GM12878 (cell line): ENCODE results near the gene PAK5. TPM values are rescaled to one million over a fixed set of nuclear protein-coding genes. Genes with fewer than 3 reads are reported as not detected.

Experiments
- ATAC-seq: fragments of 200-7000 bp; cut with Tn5 transposase; 3 replicates; pipeline ENCODE4 v1.9.1; 2020; ENCODE audit warnings: mild to moderate bottlenecking, moderate library complexity
- BruUV-seq: library from RNA; stranded (reverse); fragments of 400-500 nt; replicated peaks from 2 replicates; lab custom pipeline; 2021; lab: Mats Ljungman, UMichigan
- CTCF ChIA-PET: fragments of 300-600 bp; sonication (Branson Sonifier 250); formaldehyde crosslinking; extraction: SDS; loops from one replicate; lab custom pipeline; 2021; ENCODE audit warnings: inconsistent platforms; lab: Yijun Ruan, JAX
- POLR2A ChIA-PET: fragments of 350-600 bp; formaldehyde crosslinking; extraction: SDS; loops from one replicate; lab custom pipeline; 2021; ENCODE audit warnings: inconsistent platforms; lab: Charles Lee
- RAD21 ChIA-PET: fragments of 300-600 bp; sonication (Branson Sonifier 250); formaldehyde crosslinking; loops from one replicate; lab custom pipeline; 2023; ENCODE audit warnings: antibody characterized with exemption; ENCODE audit not compliant: unreplicated experiment; lab: Charles Lee
- SMC1A ChIA-PET: fragments of 300-600 bp; sonication (Branson Sonifier 250); formaldehyde crosslinking; loops from one replicate; lab custom pipeline; 2023; ENCODE audit not compliant: unreplicated experiment, uncharacterized antibody; lab: Charles Lee
- DNase-seq: peaks from one replicate; pipeline ENCODE4 v3.0.0-alpha.2; 2011; ENCODE audit warnings: low read depth, low spot score
- FAIRE-seq: peaks from 3 replicates; lab custom pipeline; 2011; peaks lifted over from hg19 to GRCh38; lab: Jason Lieb, UNC
- H2AFZ ChIP-seq: 2 replicates; pipeline ENCODE4 v1.6.0; 2011; ENCODE audit warnings: low read depth, low read length, control low read depth; ENCODE audit not compliant: control insufficient read depth
- H3K27ac ChIP-seq: 2 replicates; pipeline ENCODE4 v1.5.1; 2011; ENCODE audit warnings: control low read depth; ENCODE audit not compliant: control insufficient read depth, insufficient read depth
- H3K27me3 ChIP-seq, 2 experiments: replicated peaks in 1 of 2; 2 replicates each; pipeline versions ENCODE4 v1.6.0 to v1.6.1; 2011; ENCODE audit warnings: low read length in 1 of 2; ENCODE audit not compliant: control insufficient read depth in 2 of 2, insufficient read depth in 2 of 2
- H3K36me3 ChIP-seq, 2 experiments: 2 replicates each; pipeline ENCODE4 v1.5.1; 2011; ENCODE audit warnings: low read length in 1 of 2; ENCODE audit not compliant: control insufficient read depth in 2 of 2, insufficient read depth in 2 of 2
- H3K4me1 ChIP-seq: 2 replicates; pipeline ENCODE4 v1.6.1; 2011; ENCODE audit warnings: mild to moderate bottlenecking, low read length, moderate library complexity, mixed read lengths; ENCODE audit not compliant: control insufficient read depth, insufficient read depth
- H3K4me2 ChIP-seq: 2 replicates; pipeline ENCODE4 v1.6.0; 2011; ENCODE audit warnings: control low read depth; ENCODE audit not compliant: control insufficient read depth, insufficient read depth
- H3K4me3 ChIP-seq: fragments of 200-600 bp; sonication (generic); 2 replicates; pipeline ENCODE4 v1.5.1; 2016
- H3K79me2 ChIP-seq: 2 replicates; pipeline ENCODE4 v1.6.0; 2011; ENCODE audit warnings: low read length; ENCODE audit not compliant: control insufficient read depth, insufficient read depth
- H3K9ac ChIP-seq: 2 replicates; pipeline ENCODE4 v1.8.0; 2011; ENCODE audit warnings: low read length, control low read depth, mixed read lengths; ENCODE audit not compliant: control insufficient read depth, insufficient read depth
- H3K9me3 ChIP-seq: replicated peaks from 3 replicates; pipeline ENCODE4 v1.5.1; 2011; ENCODE audit warnings: mild to moderate bottlenecking, low read length; ENCODE audit not compliant: control insufficient read depth, insufficient read depth
- H4K20me1 ChIP-seq: 2 replicates; pipeline ENCODE4 v1.6.0; 2011; ENCODE audit not compliant: control insufficient read depth, insufficient read depth
- CBX5 ChIP-seq: sonication (generic); IDR thresholded peaks from 2 replicates; pipeline ENCODE4 v1.6.1; 2016; ENCODE audit warnings: low read depth, moderate library complexity, mild to moderate bottlenecking, inconsistent platforms
- ETV6 ChIP-seq, 2 experiments: fragments of 450-650 bp in 1 of 2; IDR thresholded peaks in 1 of 2; conservative IDR thresholded peaks in 1 of 2; 2 replicates each; pipeline ENCODE4 v1.6.1; 2014; ENCODE audit warnings: antibody characterized with exemption in 1 of 2, borderline replicate concordance in 1 of 2, low read depth in 1 of 2, mild to moderate bottlenecking in 1 of 2, moderate library complexity in 1 of 2
- FOXK2 ChIP-seq: fragments of 450-650 bp; IDR thresholded peaks from 2 replicates; pipeline ENCODE4 v1.6.1; 2017; ENCODE audit warnings: mild to moderate bottlenecking, moderate library complexity
- MEF2B ChIP-seq: fragments of 450-650 bp; IDR thresholded peaks from 2 replicates; pipeline ENCODE4 v1.6.1; 2018; ENCODE audit warnings: mild to moderate bottlenecking, moderate library complexity; ENCODE audit not compliant: partially characterized antibody, poor library complexity, severe bottlenecking
- MLLT1 ChIP-seq: fragments of 450-650 bp; IDR thresholded peaks from 2 replicates; pipeline ENCODE4 v1.6.1; 2016; ENCODE audit warnings: mild to moderate bottlenecking
- NR2C2 ChIP-seq: IDR thresholded peaks from 2 replicates; pipeline ENCODE4 v1.6.1; 2011; ENCODE audit warnings: borderline replicate concordance, low read depth; ENCODE audit not compliant: control insufficient read depth, insufficient read length
- RB1 ChIP-seq: fragments of 450-650 bp; formaldehyde crosslinking; IDR thresholded peaks from 2 replicates; pipeline ENCODE4 v1.6.1; 2017; ENCODE audit warnings: mild to moderate bottlenecking, borderline replicate concordance
- SMARCA5 ChIP-seq: fragments of 450-650 bp; IDR thresholded peaks from 2 replicates; pipeline ENCODE4 v1.6.1; 2017; ENCODE audit warnings: mild to moderate bottlenecking
- SREBF1 ChIP-seq: IDR thresholded peaks from 2 replicates; pipeline ENCODE4 v1.6.1; 2012; ENCODE audit warnings: mild to moderate bottlenecking, low read length
- SREBF2 ChIP-seq: IDR thresholded peaks from 2 replicates; pipeline ENCODE4 v1.6.1; 2012; ENCODE audit warnings: mild to moderate bottlenecking, low read length
- TCF12 ChIP-seq: IDR thresholded peaks from 2 replicates; pipeline ENCODE4 v1.6.1; 2011; ENCODE audit warnings: low read depth, mild to moderate bottlenecking, low read length
- YBX1 ChIP-seq: fragments of 450-650 bp; IDR thresholded peaks from 2 replicates; pipeline ENCODE4 v1.6.1; 2016; ENCODE audit warnings: antibody characterized with exemption
- WGBS: methylation state at CpG from one replicate; pipeline ENCODE4 v1.1.6; 2016; ENCODE audit warnings: low lambda C conversion rate; ENCODE audit not compliant: insufficient replicate concordance, insufficient coverage; ENCODE audit errors: missing lambda C conversion rate; 5-methylcytosine and 5-hydroxymethylcytosine counted together
- in situ Hi-C: fragments of 300-500 bp; cut with MboI; formaldehyde crosslinking; loops from 9 replicates; pipeline ENCODE4 v1.14.3; 2018; ENCODE audit warnings: mixed read lengths
- intact Hi-C: fragments of 100-400 bp; cut with micrococcal nuclease; formaldehyde crosslinking; loops from one replicate; pipeline ENCODE4 v1.14.2; 2022; ENCODE audit not compliant: unreplicated experiment
- polyA plus RNA-seq, 11 experiments: library from polyadenylated mRNA; depleted of rRNA in 4 of 11; unstranded in 6 of 11; stranded (reverse) in 5 of 11; fragments of >200 nt; fragmentation: Nextera tagmentation in 4 of 11; fragmentation: Illumina TruSeq in 1 of 11; extraction: Ambion mirVana in 4 of 11; extraction: Trizol in 1 of 11; gene quantifications; 1 replicate in 1 of 11; 2 replicates in 10 of 11; pipeline versions ENCODE4 v1.2.1 to v1.2.3, GENCODE V29; 2011 to 2016; ENCODE audit warnings: inconsistent platforms in 2 of 11, missing spikeins in 2 of 11, low read depth in 1 of 11
- total RNA-seq, 4 experiments: library from RNA; depleted of rRNA in 3 of 4; stranded (reverse); fragments of >200 nt in 3 of 4; fragmentation: Illumina TruSeq in 1 of 4; extraction: Trizol in 1 of 4; gene quantifications; 2 replicates each; pipeline versions ENCODE4 v1.2.1 to v1.2.3, GENCODE V29; 2013 to 2021
- TF ChIP-seq, protein P1 (sequence below), 3 experiments: IDR thresholded peaks in 2 of 3; conservative IDR thresholded peaks in 1 of 3; 2 replicates each; pipeline ENCODE4 v1.5.1; 2011; ENCODE audit warnings: low read depth in 3 of 3, low read length in 3 of 3, mild to moderate bottlenecking in 3 of 3, control low read depth in 2 of 3, moderate library complexity in 2 of 3, inconsistent platforms in 1 of 3, mixed read lengths in 1 of 3; ENCODE audit not compliant: control insufficient read depth in 2 of 3, insufficient read depth in 1 of 3; ENCODE audit errors: extremely low read depth in 1 of 3

PAK5 gene
- total and polyA plus RNA-seq, 10 of the 15 experiments (the other 5 are each of a cell fraction or from before 2014, with no cell fraction given), result not detected

- WGBS, result 7% methylated on average over 9 of the region's 9 CpGs
- intact Hi-C loops (no loop called here), in situ Hi-C loops (no loop called here)
- RAD21 ChIA-PET, result no interaction called here
- Histone ChIP-seq H3K4me2 (no peak overlapping the region), H3K27ac (no peak overlapping the region), H3K4me1 (peaks cover 32% of the 10 kb centered on the region), H4K20me1 (no peaks in the 10 kb centered on the region), H3K27me3 (peaks cover 0 to 15% of the 10 kb centered on the region in 2 experiments; a peak in 3 of 4 replicates), H3K79me2 (no peaks in the 10 kb centered on the region; the same call in 1 of the 2 replicates), H3K36me3 (no peaks in the 10 kb centered on the region), H3K4me3 (no peak overlapping the region), H2AFZ (no peak overlapping the region), H3K9me3 (no peaks in the 10 kb centered on the region; the same call in 2 of the 3 replicates), H3K9ac (no peak overlapping the region)
- SMC1A ChIA-PET, result no interaction called here
- ATAC-seq (no peak), DNase-seq (no peak), FAIRE-seq (peak; percentile 35)
- BruUV-seq, result no TSS peak
- POLR2A ChIA-PET, result no interaction called here
- CTCF ChIA-PET, result interaction anchor here (0.6 kb wide), 1 partner anchor 579 kb away, joined by 3 read pairs; no protein-coding TSS in a partner anchor
- no peak for TF ChIP-seq SREBF2
- TF ChIP-seq, protein P1, sequence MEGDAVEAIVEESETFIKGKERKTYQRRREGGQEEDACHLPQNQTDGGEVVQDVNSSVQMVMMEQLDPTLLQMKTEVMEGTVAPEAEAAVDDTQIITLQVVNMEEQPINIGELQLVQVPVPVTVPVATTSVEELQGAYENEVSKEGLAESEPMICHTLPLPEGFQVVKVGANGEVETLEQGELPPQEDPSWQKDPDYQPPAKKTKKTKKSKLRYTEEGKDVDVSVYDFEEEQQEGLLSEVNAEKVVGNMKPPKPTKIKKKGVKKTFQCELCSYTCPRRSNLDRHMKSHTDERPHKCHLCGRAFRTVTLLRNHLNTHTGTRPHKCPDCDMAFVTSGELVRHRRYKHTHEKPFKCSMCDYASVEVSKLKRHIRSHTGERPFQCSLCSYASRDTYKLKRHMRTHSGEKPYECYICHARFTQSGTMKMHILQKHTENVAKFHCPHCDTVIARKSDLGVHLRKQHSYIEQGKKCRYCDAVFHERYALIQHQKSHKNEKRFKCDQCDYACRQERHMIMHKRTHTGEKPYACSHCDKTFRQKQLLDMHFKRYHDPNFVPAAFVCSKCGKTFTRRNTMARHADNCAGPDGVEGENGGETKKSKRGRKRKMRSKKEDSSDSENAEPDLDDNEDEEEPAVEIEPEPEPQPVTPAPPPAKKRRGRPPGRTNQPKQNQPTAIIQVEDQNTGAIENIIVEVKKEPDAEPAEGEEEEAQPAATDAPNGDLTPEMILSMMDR (IDR thresholded peaks at IDR 0.05 in 2 of 3, conservative IDR thresholded peaks at IDR 0.05 in 1 of 3; ENCODE audit: control insufficient read depth in 2 of 3, extremely low read depth in 1 of 3, insufficient read depth in 1 of 3, low read depth in 3 of 3, low read length in 3 of 3), result peak in 2 of 3 experiments; percentile 3 to 26; a peak in 1 of 6 replicates
These were observed 335.2 kb downstream of the PAK5 start for GRCh38 chr20:9503526-9504245.

DNA sequence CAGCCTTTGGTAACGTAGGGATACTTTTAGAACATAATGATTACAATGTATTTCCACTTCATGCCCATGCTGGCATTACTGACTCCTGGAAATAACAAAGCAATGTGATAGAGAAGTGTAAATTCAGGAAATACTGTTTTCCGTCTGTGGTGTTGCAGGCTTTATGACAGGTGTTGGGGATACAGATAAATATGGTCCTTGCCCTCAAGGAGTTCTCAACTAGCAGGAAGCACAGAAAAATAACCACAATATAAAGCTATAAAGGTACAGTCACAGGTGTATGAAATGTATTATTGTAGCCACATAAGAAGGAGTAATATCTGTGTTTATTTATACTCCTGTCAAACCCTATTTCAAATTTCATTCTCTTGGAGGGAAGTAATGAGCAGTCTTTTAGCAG is 337.4 kb downstream of the PAK5 start:
- H3K79me2 ChIP-seq, result no peaks in the 10 kb centered on the region
- WGBS, result 39% methylated on average over 2 of the region's 2 CpGs
- ATAC-seq, result no peak
- RAD21 ChIA-PET, result no interaction called here
- no peak for DNase-seq
- peaks cover 12% of the 10 kb centered on the region for H3K4me1 ChIP-seq
- H3K4me3 ChIP-seq, result no peak overlapping the region
- POLR2A ChIA-PET, result no interaction called here
- SMC1A ChIA-PET, result no interaction called here
- no TSS peak for BruUV-seq
- no peaks in the 10 kb centered on the region for H4K20me1 ChIP-seq
- H3K9me3 ChIP-seq, result no peaks in the 10 kb centered on the region; the same call in 2 of the 3 replicates
- FAIRE-seq, result no peak
- CTCF ChIA-PET, result interaction anchor here (0.6 kb wide), 1 partner anchor 216 kb away, joined by 3 read pairs; no protein-coding TSS in a partner anchor
- in situ Hi-C loops, result no loop called here
- H3K27me3 ChIP-seq, result peaks cover 0 to 4% of the 10 kb centered on the region in 2 experiments; a peak in 3 of 4 replicates
- intact Hi-C loops, result no loop called here
- H2AFZ ChIP-seq, result no peak overlapping the region
- H3K27ac ChIP-seq, result no peak overlapping the region
- no peaks in the 10 kb centered on the region for H3K36me3 ChIP-seq
- H3K9ac ChIP-seq, result no peak overlapping the region
- no peak overlapping the region for H3K4me2 ChIP-seq
- no peak for TF ChIP-seq TCF12
- TF ChIP-seq CBX5, result no peak
- no peak for TF ChIP-seq NR2C2
- no peak for TF ChIP-seq MEF2B
- no peak for TF ChIP-seq ETV6 (conservative IDR thresholded peaks at IDR 0.05 in 1 of 2, IDR thresholded peaks at IDR 0.05 in 1 of 2; ENCODE audit: borderline replicate concordance in 1 of 2, low read depth in 1 of 2)
- no peak for TF ChIP-seq YBX1
- TF ChIP-seq SMARCA5, result no peak
- TF ChIP-seq MLLT1, result no peak
- TF ChIP-seq RB1, result no peak
- TF ChIP-seq FOXK2, result no peak
- no peak for TF ChIP-seq SREBF1
- TF ChIP-seq, all 136 proteins: peak for 0
